Activated naive CD8-positive, alpha-beta T cell treated with anti-CD3 and anti-CD28 coated beads for 36 hours (primary cell): ENCODE results near the gene RBM34. TPM values are rescaled to one million over a fixed set of nuclear protein-coding genes. Genes with fewer than 3 reads are reported as not detected.
"Not testable (repeated sequence)": the region's sequence is repeated elsewhere in the genome, so short reads cannot be mapped to it uniquely, and the experiment has no call there.

Experiments
- DNase-seq: peaks from one replicate; pipeline ENCODE4 v3.0.0; 2021
- H3K27ac Mint-ChIP-seq: one replicate; pipeline ENCODE4 v1.8.0; 2022; ENCODE audit warnings: mild to moderate bottlenecking, moderate library complexity, mixed read lengths
- H3K27me3 Mint-ChIP-seq: one replicate; pipeline ENCODE4 v1.8.0; 2022; ENCODE audit warnings: mild to moderate bottlenecking, mixed read lengths
- H3K36me3 Mint-ChIP-seq: one replicate; pipeline ENCODE4 v1.8.0; 2021; ENCODE audit warnings: mild to moderate bottlenecking, mixed read lengths
- H3K4me1 Mint-ChIP-seq: one replicate; pipeline ENCODE4 v1.8.0; 2021; ENCODE audit warnings: mixed read lengths
- H3K4me3 Mint-ChIP-seq: one replicate; pipeline ENCODE4 v1.8.0; 2022; ENCODE audit warnings: mild to moderate bottlenecking, moderate library complexity, mixed read lengths
- H3K9me3 Mint-ChIP-seq: one replicate; pipeline ENCODE4 v1.8.0; 2022; ENCODE audit warnings: mixed read lengths
- total RNA-seq, 2 experiments: library from RNA; stranded (reverse); gene quantifications; one replicate each; pipeline ENCODE4 v1.2.3, GENCODE V29; 2021

Gene RBM34
- total RNA-seq, 2 experiments from 2014 or later = 143 to 156 TPM

DNA sequence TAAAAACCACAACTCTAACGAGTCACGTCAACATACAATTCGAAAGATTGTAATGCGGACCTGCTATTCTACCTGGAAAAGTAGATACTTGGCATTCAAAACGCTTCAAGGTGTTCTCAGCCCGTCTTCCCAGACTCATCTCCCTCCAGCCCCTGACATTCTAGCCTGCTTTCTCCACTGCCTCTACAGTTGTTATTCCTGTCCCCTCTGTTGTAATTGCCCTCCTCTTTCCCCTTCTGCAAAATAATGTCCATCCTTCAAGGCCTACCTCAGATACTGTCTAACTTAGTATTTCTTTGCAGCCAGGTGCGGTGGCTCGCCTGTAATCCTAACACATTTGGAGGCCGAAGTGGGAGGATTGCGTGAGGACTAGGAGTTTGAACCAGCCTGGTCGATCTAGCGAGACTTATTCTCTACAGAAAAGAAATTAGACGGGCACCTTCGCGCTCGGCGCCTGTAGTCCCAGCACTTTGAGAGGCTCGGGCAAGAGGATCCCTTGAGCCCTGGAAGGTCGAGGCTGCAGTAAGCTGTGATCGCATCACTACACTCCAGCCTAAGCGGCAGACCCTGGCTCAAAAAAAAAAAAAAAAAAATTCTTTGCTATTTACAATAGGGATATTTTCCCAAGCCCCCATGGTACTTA is 756 bp upstream of the RBM34 start:
- H3K36me3 Mint-ChIP-seq = peaks cover 23% of the 10 kb centered on the region
- H3K4me1 Mint-ChIP-seq = peaks cover 10% of the 10 kb centered on the region
- H3K9me3 Mint-ChIP-seq = peaks cover 3% of the 10 kb centered on the region
- H3K27me3 Mint-ChIP-seq = no peaks in the 10 kb centered on the region
- peak overlapping the region; percentile 99 for H3K4me3 Mint-ChIP-seq
- DNase-seq = no peak
- peak overlapping the region; percentile 99 for H3K27ac Mint-ChIP-seq

GRCh38 chr1:235160383-235160956 is 580 bp downstream of the RBM34 start:
- no peak for DNase-seq

DNA sequence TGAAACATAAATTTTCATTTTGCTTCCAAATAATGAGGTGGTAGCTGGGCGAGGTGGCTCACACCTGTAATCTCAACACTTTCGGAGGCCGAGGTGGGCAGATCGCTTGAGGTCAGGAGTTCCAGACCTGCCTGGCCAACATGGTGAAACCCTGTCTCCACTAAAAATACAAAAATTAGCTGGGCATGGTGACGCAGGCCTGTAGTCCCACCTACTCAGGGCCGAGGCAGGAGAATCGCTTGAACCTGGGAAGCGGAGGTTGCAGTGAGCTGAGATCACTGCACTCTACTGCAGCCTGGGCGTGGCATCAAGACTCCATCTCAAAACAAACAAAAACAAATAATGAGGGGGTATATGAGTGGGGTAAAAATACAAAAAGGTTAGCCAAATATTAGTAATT is 1.1 kb downstream of the RBM34 start:
- H3K9me3 Mint-ChIP-seq, H3K4me1 Mint-ChIP-seq, DNase-seq, H3K27me3 Mint-ChIP-seq: not testable (repeated sequence)
- Mint-ChIP-seq H3K36me3 (peaks cover 18% of the 10 kb centered on the region), H3K27ac (peak overlapping the region; percentile 99), H3K4me3 (peak overlapping the region; percentile 99)

More at GRCh38 chr1:235160383-235160956, 580 bp downstream of the RBM34 start:
- Mint-ChIP-seq H3K27me3 (no peaks in the 10 kb centered on the region), H3K27ac (peak overlapping the region; percentile 99), H3K9me3 (peaks cover 3% of the 10 kb centered on the region), H3K36me3 (peaks cover 19% of the 10 kb centered on the region), H3K4me3 (peak overlapping the region; percentile 99), H3K4me1 (peaks cover 10% of the 10 kb centered on the region)

DNA sequence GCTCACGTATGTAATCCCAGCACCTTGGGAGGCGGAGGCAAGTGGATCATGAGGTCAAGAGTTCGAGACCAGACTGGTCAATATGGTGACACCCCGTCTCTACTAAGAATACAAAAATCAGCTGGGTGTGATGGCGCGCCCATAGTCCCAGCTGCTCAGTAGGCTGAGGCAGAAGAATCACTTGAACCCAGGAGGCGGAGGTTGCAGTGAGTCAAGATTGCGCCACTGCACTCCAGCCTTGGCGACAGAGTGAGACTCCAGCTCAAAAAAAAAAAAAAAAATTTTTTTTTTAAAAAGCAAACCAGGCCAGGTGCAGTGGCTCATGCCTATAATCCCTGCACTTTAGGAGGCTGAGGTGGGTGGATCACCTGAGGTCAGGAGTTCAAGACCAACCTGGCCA is 1.8 kb downstream of the RBM34 start:
- H3K27ac Mint-ChIP-seq = peak overlapping the region; percentile 64
- not testable (repeated sequence) for H3K27me3 Mint-ChIP-seq, DNase-seq, H3K9me3 Mint-ChIP-seq
- H3K4me1 Mint-ChIP-seq = peaks cover 13% of the 10 kb centered on the region
- H3K4me3 Mint-ChIP-seq = peak overlapping the region; percentile 44
- peaks cover 21% of the 10 kb centered on the region for H3K36me3 Mint-ChIP-seq

GRCh38 chr1:235158680-235159079 is 2.4 kb downstream of the RBM34 start:
- H3K4me3 Mint-ChIP-seq = peak overlapping the region; percentile 44
- peaks cover 25% of the 10 kb centered on the region for H3K36me3 Mint-ChIP-seq
- no peak for DNase-seq
- no peaks in the 10 kb centered on the region for H3K9me3 Mint-ChIP-seq
- peak overlapping the region; percentile 64 for H3K27ac Mint-ChIP-seq
- no peaks in the 10 kb centered on the region for H3K27me3 Mint-ChIP-seq
- H3K4me1 Mint-ChIP-seq = peaks cover 14% of the 10 kb centered on the region

DNA sequence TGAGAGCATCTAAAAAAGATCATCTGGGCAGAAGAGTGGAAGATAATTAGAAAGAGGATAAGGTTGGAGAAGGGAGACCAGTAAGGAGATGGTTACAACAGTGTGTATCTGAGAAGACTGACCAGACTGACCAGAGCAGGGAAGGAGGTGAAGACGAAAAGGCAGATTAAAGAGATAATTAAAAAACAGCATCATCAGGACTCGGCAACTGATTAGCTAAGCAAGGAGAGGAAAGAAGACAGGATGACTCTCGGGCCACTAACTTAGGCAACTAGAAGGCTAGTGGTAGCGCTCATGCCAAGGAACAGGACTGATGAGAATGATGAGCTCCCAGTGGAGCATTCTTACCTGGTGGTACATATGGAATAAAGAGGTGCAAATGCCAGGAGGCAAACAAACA is 3.9 kb downstream of the RBM34 start:
- H3K4me3 Mint-ChIP-seq = no peak overlapping the region
- H3K9me3 Mint-ChIP-seq = no peaks in the 10 kb centered on the region
- DNase-seq = no peak
- H3K27me3 Mint-ChIP-seq = no peaks in the 10 kb centered on the region
- H3K36me3 Mint-ChIP-seq = peaks cover 32% of the 10 kb centered on the region
- H3K27ac Mint-ChIP-seq = no peak overlapping the region
- peaks cover 16% of the 10 kb centered on the region for H3K4me1 Mint-ChIP-seq

DNA sequence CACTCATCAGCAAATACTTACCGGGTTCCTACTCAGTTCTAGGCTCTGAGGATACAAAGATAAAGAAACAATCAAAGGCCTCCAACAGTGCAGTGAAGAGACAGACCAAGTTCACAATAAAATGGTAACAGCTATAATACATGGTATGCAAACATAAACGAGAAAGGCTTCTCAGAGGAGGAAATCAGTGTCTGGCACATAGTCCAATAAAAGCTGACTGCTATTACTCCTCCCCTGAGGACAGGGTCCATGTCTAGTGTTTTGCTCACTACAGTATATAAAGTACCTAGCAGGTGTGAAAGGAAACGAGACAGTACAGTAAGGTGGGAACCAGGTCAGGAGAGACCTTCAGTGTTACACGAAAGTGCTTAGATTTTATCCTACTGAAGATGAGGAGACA is 4.3 kb downstream of the RBM34 start:
- Mint-ChIP-seq H3K27ac (no peak overlapping the region), H3K4me3 (no peak overlapping the region), H3K4me1 (peaks cover 15% of the 10 kb centered on the region), H3K36me3 (peaks cover 32% of the 10 kb centered on the region), H3K27me3 (no peaks in the 10 kb centered on the region), H3K9me3 (no peaks in the 10 kb centered on the region)
- DNase-seq = no peak

DNA sequence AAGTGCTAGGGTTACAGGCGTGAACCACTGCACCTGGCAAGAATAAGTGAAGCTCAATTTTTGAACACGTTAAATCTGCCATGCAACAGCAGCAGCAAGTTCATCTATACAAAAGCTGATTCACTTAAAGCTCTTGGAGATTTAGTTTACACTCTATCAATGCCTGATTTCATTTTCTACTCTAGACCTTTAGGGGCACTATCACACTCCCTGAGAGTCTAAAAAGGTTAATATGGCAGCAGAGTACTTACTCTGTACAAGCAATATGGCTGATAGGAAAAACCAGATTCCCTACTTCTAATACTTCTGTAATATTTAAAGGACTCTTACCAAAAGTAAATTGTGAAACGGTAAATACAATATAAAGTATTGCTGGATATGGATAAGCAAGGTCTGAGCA is 4.8 kb downstream of the RBM34 start:
- H3K9me3 Mint-ChIP-seq = no peaks in the 10 kb centered on the region
- no peaks in the 10 kb centered on the region for H3K27me3 Mint-ChIP-seq
- peaks cover 36% of the 10 kb centered on the region for H3K36me3 Mint-ChIP-seq
- DNase-seq = no peak
- peaks cover 17% of the 10 kb centered on the region for H3K4me1 Mint-ChIP-seq
- no peak overlapping the region for H3K27ac Mint-ChIP-seq
- H3K4me3 Mint-ChIP-seq = no peak overlapping the region

DNA sequence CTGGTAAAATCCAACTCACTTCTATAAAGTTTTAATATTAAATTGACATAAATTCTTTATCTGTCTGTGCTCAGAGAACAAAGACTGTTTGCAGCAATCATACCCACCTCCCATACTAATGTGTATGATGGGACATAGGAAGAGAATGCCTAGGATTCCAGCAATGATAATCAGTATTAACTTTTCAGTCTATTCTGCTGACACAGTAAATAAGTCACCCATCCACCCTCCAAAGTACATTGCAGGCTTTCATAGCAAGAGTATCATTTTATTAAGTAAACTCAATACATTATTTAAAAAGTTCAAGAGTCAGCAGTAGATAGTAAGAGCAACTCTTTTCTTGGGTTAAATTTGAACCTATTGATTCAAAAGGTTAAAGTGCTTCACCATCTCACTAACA is 8.8 kb downstream of the RBM34 start:
- H3K4me3 Mint-ChIP-seq = no peak overlapping the region
- peaks cover 26% of the 10 kb centered on the region for H3K4me1 Mint-ChIP-seq
- no peaks in the 10 kb centered on the region for H3K9me3 Mint-ChIP-seq
- no peak overlapping the region for H3K27ac Mint-ChIP-seq
- no peak for DNase-seq
- peaks cover 34% of the 10 kb centered on the region for H3K36me3 Mint-ChIP-seq
- H3K27me3 Mint-ChIP-seq = no peaks in the 10 kb centered on the region

GRCh38 chr1:235151033-235151432 is 10.0 kb downstream of the RBM34 start:
- Mint-ChIP-seq H3K9me3 (no peaks in the 10 kb centered on the region), H3K27me3 (no peaks in the 10 kb centered on the region), H3K36me3 (peaks cover 38% of the 10 kb centered on the region), H3K4me1 (peaks cover 27% of the 10 kb centered on the region), H3K27ac (peak overlapping the region; percentile 10), H3K4me3 (no peak overlapping the region)
- no peak for DNase-seq

DNA sequence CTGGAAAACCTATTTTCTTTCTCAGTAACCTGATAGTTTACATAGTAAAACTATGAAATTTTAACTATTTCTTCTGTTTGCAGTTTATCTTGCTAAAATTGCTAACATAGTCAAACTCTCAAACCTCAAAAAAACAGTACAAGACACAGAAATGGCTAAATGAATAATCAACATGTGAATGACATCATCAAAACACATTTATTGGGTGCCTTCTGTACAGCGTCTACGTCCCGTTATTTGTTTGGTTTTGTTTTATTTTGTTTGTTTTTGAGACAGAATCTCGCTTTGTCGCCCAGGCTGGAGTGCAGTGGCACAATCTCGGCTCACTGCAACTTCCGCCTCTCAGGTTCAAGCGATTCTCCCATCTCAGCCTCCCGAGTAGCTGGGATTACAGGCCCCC is 11.2 kb downstream of the RBM34 start:
- no peaks in the 10 kb centered on the region for H3K9me3 Mint-ChIP-seq
- no peak overlapping the region for H3K4me3 Mint-ChIP-seq
- H3K27me3 Mint-ChIP-seq = no peaks in the 10 kb centered on the region
- no peak for DNase-seq
- peaks cover 28% of the 10 kb centered on the region for H3K4me1 Mint-ChIP-seq
- peaks cover 44% of the 10 kb centered on the region for H3K36me3 Mint-ChIP-seq
- H3K27ac Mint-ChIP-seq = no peak overlapping the region

GRCh38 chr1:235147269-235147668 is 13.8 kb downstream of the RBM34 start:
- no peak overlapping the region for H3K27ac Mint-ChIP-seq
- H3K9me3 Mint-ChIP-seq = no peaks in the 10 kb centered on the region
- no peak overlapping the region for H3K4me3 Mint-ChIP-seq

GRCh38 chr1:235145639-235146038 is 15.4 kb downstream of the RBM34 start:
- H3K27me3 Mint-ChIP-seq = no peaks in the 10 kb centered on the region
- no peak overlapping the region for H3K27ac Mint-ChIP-seq
- DNase-seq = no peak
- no peak overlapping the region for H3K4me3 Mint-ChIP-seq
- no peaks in the 10 kb centered on the region for H3K9me3 Mint-ChIP-seq
- peaks cover 16% of the 10 kb centered on the region for H3K4me1 Mint-ChIP-seq
- H3K36me3 Mint-ChIP-seq = peaks cover 35% of the 10 kb centered on the region

More at GRCh38 chr1:235147269-235147668, 13.8 kb downstream of the RBM34 start:
- H3K36me3 Mint-ChIP-seq = peaks cover 35% of the 10 kb centered on the region
- H3K27me3 Mint-ChIP-seq = no peaks in the 10 kb centered on the region
- DNase-seq = no peak
- H3K4me1 Mint-ChIP-seq = peaks cover 26% of the 10 kb centered on the region

- no peak overlapping the region for H3K4me3 Mint-ChIP-seq
- no peaks in the 10 kb centered on the region for H3K9me3 Mint-ChIP-seq
- no peaks in the 10 kb centered on the region for H3K27me3 Mint-ChIP-seq
- H3K4me1 Mint-ChIP-seq = peaks cover 23% of the 10 kb centered on the region
- peaks cover 44% of the 10 kb centered on the region for H3K36me3 Mint-ChIP-seq
- no peak for DNase-seq
- H3K27ac Mint-ChIP-seq = no peak overlapping the region
Observed at GRCh38 chr1:235142991-235143390, 18.1 kb downstream of the RBM34 start.

DNA sequence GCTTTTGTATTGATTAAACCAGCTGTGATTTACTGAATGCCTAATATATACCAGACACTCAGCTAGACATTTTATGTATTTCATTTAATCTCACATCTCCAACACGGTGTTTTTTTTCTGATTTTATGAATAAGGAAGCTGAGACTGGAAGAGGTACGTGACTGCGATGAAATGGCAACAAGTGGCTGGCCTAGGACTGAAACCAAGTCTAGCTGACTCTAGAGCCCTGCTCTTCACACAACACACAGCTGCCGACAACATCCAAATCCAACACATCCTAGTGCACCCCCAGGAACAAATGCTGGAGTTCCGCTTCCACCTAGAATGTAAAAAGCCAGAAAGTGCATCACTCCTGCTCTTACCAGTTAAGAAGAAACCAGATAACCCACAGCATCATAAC is 21.7 kb downstream of the RBM34 start:
- peaks cover 57% of the 10 kb centered on the region for H3K36me3 Mint-ChIP-seq
- no peaks in the 10 kb centered on the region for H3K27me3 Mint-ChIP-seq
- peaks cover 17% of the 10 kb centered on the region for H3K4me1 Mint-ChIP-seq
- peak overlapping the region; percentile 67 for H3K27ac Mint-ChIP-seq
- H3K9me3 Mint-ChIP-seq = no peaks in the 10 kb centered on the region
- no peak for DNase-seq
- no peak overlapping the region for H3K4me3 Mint-ChIP-seq

DNA sequence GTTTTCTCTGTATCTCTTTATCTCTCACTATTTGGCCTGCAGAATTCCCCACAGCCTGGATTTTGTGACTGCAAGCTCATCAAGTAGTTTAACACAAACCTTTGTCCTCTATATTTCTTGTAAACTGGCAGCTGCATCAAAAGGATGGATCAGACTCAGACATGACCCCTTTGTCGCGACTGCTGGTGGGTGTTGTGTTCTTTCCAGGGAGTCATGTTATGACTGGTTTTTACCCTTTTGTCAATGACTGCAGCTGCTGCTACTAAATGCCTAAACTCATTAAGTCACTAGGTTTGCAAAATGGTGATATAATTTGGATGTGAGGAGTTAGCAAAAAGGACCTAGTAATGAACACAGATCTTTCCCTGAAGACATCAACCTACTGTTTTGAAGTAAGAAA is 22.2 kb downstream of the RBM34 start:
- H3K27ac Mint-ChIP-seq = peak overlapping the region; percentile 67

More for the DNA sequence above, 22.2 kb downstream of the RBM34 start:
- Mint-ChIP-seq H3K4me1 (peaks cover 14% of the 10 kb centered on the region), H3K9me3 (no peaks in the 10 kb centered on the region), H3K27me3 (no peaks in the 10 kb centered on the region), H3K36me3 (peaks cover 54% of the 10 kb centered on the region), H3K4me3 (no peak overlapping the region)
- peak; percentile 25 for DNase-seq
